Stomach (tissue), 9 donors: ENCODE data around the gene MYBPC1. TPM values are rescaled to one million over a fixed set of nuclear protein-coding genes. Genes with fewer than 3 reads are reported as not detected.

ENCODE experiments used
- DNase-seq, 2 donors: peaks; one replicate each; pipeline versions ENCODE4 v3.0.0 to v3.0.0-alpha.2; 2013 to 2019
- H3K27ac ChIP-seq, 5 donors: fragments of 200-600 bp in 4 of 5; sonication (generic) in 4 of 5; one replicate each; pipeline ENCODE4 v1.5.1; 2013 to 2019; ENCODE audit warnings: mild to moderate bottlenecking in 1 of 5, moderate library complexity in 1 of 5
- H3K27me3 ChIP-seq, 3 donors: fragments of 200-600 bp; sonication (generic); one replicate each; pipeline ENCODE4 v1.5.1; 2017 to 2019; ENCODE audit warnings: mixed run types in 1 of 3
- H3K36me3 ChIP-seq, 4 donors: fragments of 200-600 bp; sonication (generic); 1 replicate in 3 of 4; 2 replicates in 1 of 4; pipeline ENCODE4 v1.5.1; 2016 to 2019
- H3K4me1 ChIP-seq, 4 donors: fragments of 200-600 bp; sonication (generic); one replicate each; pipeline ENCODE4 v1.5.1; 2016 to 2019
- H3K4me3 ChIP-seq, 4 donors: fragments of 200-600 bp; sonication (generic) in 3 of 4; one replicate each; pipeline ENCODE4 v1.5.1; 2016 to 2019; ENCODE audit warnings: mild to moderate bottlenecking in 1 of 4
- H3K9me3 ChIP-seq, 4 donors: fragments of 200-600 bp; sonication (generic); one replicate each; pipeline ENCODE4 v1.5.1; 2016 to 2019
- CTCF ChIP-seq, 7 experiments: fragments of 450-650 bp in 4 of 7; fragments of 200-600 bp in 3 of 7; sonication (generic) in 3 of 7; IDR thresholded peaks; one replicate each; pipeline ENCODE4 v1.5.1; 2016 to 2019; ENCODE audit warnings: antibody characterized with exemption in 7 of 7, control low read depth in 2 of 7, mild to moderate bottlenecking in 1 of 7
- EP300 ChIP-seq: sonication (generic); formaldehyde crosslinking; IDR thresholded peaks from one replicate; pipeline ENCODE4 v1.6.1; 2017; ENCODE audit warnings: antibody characterized with exemption
- POLR2A ChIP-seq, 4 donors: fragments of 450-650 bp; IDR thresholded peaks; one replicate each; pipeline ENCODE4 v1.6.1; 2016; ENCODE audit warnings: antibody characterized with exemption in 4 of 4, control low read depth in 2 of 4, mild to moderate bottlenecking in 1 of 4, moderate library complexity in 1 of 4
- POLR2AphosphoS5 ChIP-seq, 3 donors: sonication (generic); formaldehyde crosslinking; IDR thresholded peaks; one replicate each; pipeline ENCODE4 v1.6.1; 2016; ENCODE audit warnings: antibody characterized with exemption in 3 of 3
- WGBS, 5 donors: extraction: QIAGEN DNeasy Blood & Tissue Kit in 3 of 5; methylation state at CpG; one replicate each; pipeline versions ENCODE4 v1.1.5 to v1.1.7; 2013 to 2018; 5-methylcytosine and 5-hydroxymethylcytosine counted together
- intact Hi-C: fragments of 100-400 bp; cut with DNase I; formaldehyde crosslinking; loops from one replicate; pipeline ENCODE4 v1.15.1; 2023; ENCODE audit warnings: low total_unique reads
- polyA plus RNA-seq, 3 donors: library from polyadenylated mRNA; stranded (reverse); fragments of 200-250 nt; gene quantifications; one replicate each; pipeline ENCODE4 v1.2.3, GENCODE V29; 2013
- total RNA-seq, 5 donors: library from RNA; depleted of rRNA; stranded (reverse); fragments of >200 nt; gene quantifications; one replicate each; pipeline versions ENCODE4 v1.1.0 to v1.2.3, GENCODE V29; 2014 to 2016
- donor health status: healthy with polysubstance abuse.
- donor health status: Bipolar disorder and iron deficiency.
- donor health status: healthy.

MYBPC1 gene
- total and polyA plus RNA-seq, 8 donors, result 0.31 to 8.8 (median 1.7) TPM; not detected in 2

- TF ChIP-seq POLR2AphosphoS5 (IDR thresholded peaks at IDR 0.05), result no peak
- no peak for TF ChIP-seq POLR2A (IDR thresholded peaks at IDR 0.05)
- no peak for TF ChIP-seq CTCF (IDR thresholded peaks at IDR 0.05)
- TF ChIP-seq EP300, result no peak
- Histone ChIP-seq H3K27ac (no peak overlapping the region), H3K27me3 (no peaks in the 10 kb centered on the region), H3K4me1 (no peaks in the 10 kb centered on the region), H3K4me3 (no peak overlapping the region), H3K9me3 (no peaks in the 10 kb centered on the region), H3K36me3 (no peaks in the 10 kb centered on the region)
- DNase-seq, result no peak
- WGBS, 5 donors, result 64 to 77% (median 73%) methylated on average over 2 of the region's 2 CpGs
- intact Hi-C loops, result no loop called here
These were observed 40.0 kb downstream of the MYBPC1 start for GRCh38 chr12:101634724-101635123.

- 77 to 80% (median 79%) methylated on average over 3 of the region's 3 CpGs for WGBS, 5 donors
- H3K27me3 ChIP-seq, result peaks cover 0 to 9% (median 0%) of the 10 kb centered on the region in 3 donors
- TF ChIP-seq POLR2AphosphoS5 (IDR thresholded peaks at IDR 0.05), result no peak
- TF ChIP-seq CTCF (IDR thresholded peaks at IDR 0.05), result no peak
- no peak for TF ChIP-seq POLR2A (IDR thresholded peaks at IDR 0.05)
- TF ChIP-seq EP300, result no peak
- peaks cover 0 to 11% (median 7%) of the 10 kb centered on the region in 4 donors for H3K4me1 ChIP-seq
- H3K36me3 ChIP-seq, result no peaks in the 10 kb centered on the region
- no peak overlapping the region for H3K4me3 ChIP-seq
- no peak for DNase-seq
- H3K9me3 ChIP-seq, result no peaks in the 10 kb centered on the region
- no peak overlapping the region for H3K27ac ChIP-seq
- intact Hi-C loops, result no loop called here
These were observed 43.2 kb downstream of the MYBPC1 start for GRCh38 chr12:101637936-101638335.

GRCh38 chr12:101642115-101643067, 47.6 kb downstream of the MYBPC1 start:
- DNase-seq, result peak; percentile 67 to 78
- Histone ChIP-seq H3K27me3 (peaks cover 0 to 9% (median 0%) of the 10 kb centered on the region in 3 donors), H3K27ac (no peak overlapping the region), H3K4me1 (peaks cover 0 to 18% (median 8%) of the 10 kb centered on the region in 4 donors), H3K4me3 (peak overlapping the region; percentile 11 to 31 (median 26)), H3K36me3 (no peaks in the 10 kb centered on the region), H3K9me3 (no peaks in the 10 kb centered on the region)
- WGBS, 5 donors, result 14 to 20% (median 17%) methylated on average over 36 of the region's 36 CpGs
- TF ChIP-seq POLR2AphosphoS5 (IDR thresholded peaks at IDR 0.05), result peak in 1 of 3 donors; percentile 11
- TF ChIP-seq EP300, result no peak
- TF ChIP-seq POLR2A (IDR thresholded peaks at IDR 0.05), result no peak
- TF ChIP-seq CTCF (IDR thresholded peaks at IDR 0.05), result no peak
- intact Hi-C loops, result no loop called here

- no peak overlapping the region for H3K27ac ChIP-seq
- no peak for DNase-seq
- peaks cover 0 to 9% (median 0%) of the 10 kb centered on the region in 4 donors for H3K4me1 ChIP-seq
- H3K9me3 ChIP-seq, result no peaks in the 10 kb centered on the region
- intact Hi-C loops, result no loop called here
- no peaks in the 10 kb centered on the region for H3K36me3 ChIP-seq
- no peak overlapping the region for H3K4me3 ChIP-seq
- 84 to 94% (median 89%) methylated on average over 2 of the region's 2 CpGs for WGBS, 5 donors
- no peak for TF ChIP-seq CTCF (IDR thresholded peaks at IDR 0.05)
- TF ChIP-seq POLR2A (IDR thresholded peaks at IDR 0.05), result no peak
- TF ChIP-seq POLR2AphosphoS5 (IDR thresholded peaks at IDR 0.05), result no peak
- no peak for TF ChIP-seq EP300
- H3K27me3 ChIP-seq, result peaks cover 0 to under 1% (median 0%) of the 10 kb centered on the region in 3 donors
These were observed 52.9 kb downstream of the MYBPC1 start for GRCh38 chr12:101647711-101648110.
